PC-3 (cell line): Measurements from ENCODE around the gene DPF1. TPM values are rescaled to one million over a fixed set of nuclear protein-coding genes. Genes with fewer than 3 reads are reported as not detected.

Experiments
- ATAC-seq: fragments of 200-7000 bp; cut with Tn5 transposase; 2 replicates; pipeline ENCODE4 v1.9.1; 2020; ENCODE audit warnings: mild to moderate bottlenecking, moderate library complexity
- BruUV-seq: library from RNA; stranded (reverse); fragments of 400-500 nt; replicated peaks from 2 replicates; lab custom pipeline; 2021; lab: Mats Ljungman, UMichigan
- CTCF ChIA-PET: fragments of 300-600 bp; sonication (Branson Sonifier 250); formaldehyde crosslinking; loops from one replicate; lab custom pipeline; 2022; ENCODE audit warnings: antibody characterized with exemption; lab: Charles Lee
- POLR2A ChIA-PET: fragments of 300-600 bp; sonication (Branson Sonifier 250); formaldehyde crosslinking; loops from one replicate; lab custom pipeline; 2022; ENCODE audit warnings: antibody characterized with exemption; ENCODE audit not compliant: unreplicated experiment; lab: Charles Lee
- DNase-seq: peaks from one replicate; pipeline ENCODE4 v3.0.0-alpha.2; 2015
- H2AFZ ChIP-seq: fragments of 300-600 bp; sonication (generic); 2 replicates; pipeline ENCODE4 v1.6.0; 2016; ENCODE audit warnings: antibody characterized with exemption, low read length
- H3F3A ChIP-seq: fragments of 300-600 bp; sonication (generic); one replicate; pipeline ENCODE4 v1.6.0; 2017; ENCODE audit warnings: antibody characterized with exemption, low read length, control low read depth, mild to moderate bottlenecking; ENCODE audit not compliant: unreplicated experiment
- H3K27ac ChIP-seq: fragments of 300-600 bp; sonication (generic); 2 replicates; pipeline ENCODE4 v1.5.1; 2016; ENCODE audit warnings: mild to moderate bottlenecking, low read length
- H3K27me3 ChIP-seq: fragments of 300-600 bp; sonication (generic); 2 replicates; pipeline ENCODE4 v1.6.1; 2016; ENCODE audit warnings: low read length, mixed read lengths
- H3K36me3 ChIP-seq: fragments of 300-600 bp; sonication (generic); 2 replicates; pipeline ENCODE4 v1.6.1; 2016; ENCODE audit warnings: low read depth, mixed run types, low read length, mixed read lengths
- H3K4me1 ChIP-seq: fragments of 300-600 bp; sonication (generic); 2 replicates; pipeline ENCODE4 v1.5.1; 2016; ENCODE audit warnings: low read length; ENCODE audit not compliant: insufficient read depth
- H3K4me2 ChIP-seq: fragments of 300-600 bp; sonication (generic); 2 replicates; pipeline ENCODE4 v1.6.0; 2016; ENCODE audit warnings: low read length
- H3K4me3 ChIP-seq: fragments of 300-600 bp; sonication (generic); 2 replicates; pipeline ENCODE4 v1.5.1; 2016; ENCODE audit warnings: mild to moderate bottlenecking, low read length, mixed read lengths
- H3K79me2 ChIP-seq: fragments of 300-600 bp; sonication (generic); 2 replicates; pipeline ENCODE4 v1.6.1; 2017; ENCODE audit warnings: low read length, mixed read lengths
- H3K9ac ChIP-seq: fragments of 300-600 bp; sonication (generic); 2 replicates; pipeline ENCODE4 v1.6.0; 2016; ENCODE audit warnings: mild to moderate bottlenecking, low read length
- H3K9me2 ChIP-seq: fragments of 300-600 bp; sonication (generic); replicated peaks from 2 replicates; pipeline ENCODE4 v1.6.1; 2016; ENCODE audit warnings: mixed run types, low read length, mixed read lengths
- H3K9me3 ChIP-seq: fragments of 300-600 bp; sonication (generic); 2 replicates; pipeline ENCODE4 v1.6.1; 2016; ENCODE audit warnings: low read length, mixed read lengths
- H4K20me1 ChIP-seq: fragments of 300-600 bp; sonication (generic); 2 replicates; pipeline ENCODE4 v1.6.1; 2016; ENCODE audit warnings: low read length, mixed read lengths
- CTCF ChIP-seq: fragments of 300-600 bp; sonication (generic); conservative IDR thresholded peaks from 2 replicates; pipeline ENCODE4 v1.5.1; 2017; ENCODE audit warnings: antibody characterized with exemption, low read depth, mild to moderate bottlenecking, low read length
- EZH2 ChIP-seq: fragments of 300-600 bp; sonication (generic); IDR thresholded peaks from one replicate; pipeline ENCODE4 v1.6.1; 2017; ENCODE audit warnings: antibody characterized with exemption, mild to moderate bottlenecking, low read length; ENCODE audit not compliant: unreplicated experiment
- EZH2phosphoT487 ChIP-seq: fragments of 300-600 bp; sonication (generic); IDR thresholded peaks from 2 replicates; pipeline ENCODE4 v1.6.1; 2018; ENCODE audit warnings: mild to moderate bottlenecking, antibody characterized with exemption, low read length, borderline replicate concordance
- intact Hi-C: fragments of 100-400 bp; cut with micrococcal nuclease; formaldehyde crosslinking; loops from 2 replicates; pipeline ENCODE4 v1.9.0; 2023
- total RNA-seq: library from RNA; depleted of rRNA; stranded (reverse); fragments of >200 nt; gene quantifications from 2 replicates; pipeline ENCODE4 v1.2.3, GENCODE V29; 2014

Gene DPF1
- total RNA-seq, 1 experiment from 2014 or later, result 8.1 TPM

GRCh38 chr19:38270587-38271167 is 46.7 kb upstream of the DPF1 start:
- intact Hi-C loops, result no loop called here
- POLR2A ChIA-PET, result interaction anchor here (0.5 to 0.7 kb wide), 3 partner anchors 15 to 405 kb away, joined by 3 to 7 read pairs (median 3); no protein-coding TSS in a partner anchor

GRCh38 chr19:38268539-38268938 is 44.5 kb upstream of the DPF1 start:
- peaks cover 67% of the 10 kb centered on the region for H3K4me1 ChIP-seq
- H3K9me3 ChIP-seq, result no peaks in the 10 kb centered on the region
- TF ChIP-seq EZH2, result no peak
- TF ChIP-seq EZH2phosphoT487, result no peak
- no peak for TF ChIP-seq CTCF
- intact Hi-C loops, result no loop called here
- peak overlapping the region; percentile 73; the same call in 1 of the 2 replicates for H3K27ac ChIP-seq
- ChIA-PET POLR2A (interaction anchor here (0.6 kb wide), 1 partner anchor 36 kb away, joined by 3 read pairs; the partner anchor contains the start of gene C19orf33), CTCF (no interaction called here)
- peaks cover 91% of the 10 kb centered on the region for H3K79me2 ChIP-seq
- no peaks in the 10 kb centered on the region for H3K9me2 ChIP-seq
- no peak overlapping the region for H3K9ac ChIP-seq
- H3K4me3 ChIP-seq, result peak overlapping the region; percentile 91
- H4K20me1 ChIP-seq, result peaks cover 24% of the 10 kb centered on the region
- no TSS peak for BruUV-seq
- no peaks in the 10 kb centered on the region for H3K36me3 ChIP-seq
- DNase-seq (no peak), ATAC-seq (no peak)
- no peaks in the 10 kb centered on the region for H3F3A ChIP-seq
- H3K27me3 ChIP-seq, result no peaks in the 10 kb centered on the region
- no peak overlapping the region for H2AFZ ChIP-seq
- H3K4me2 ChIP-seq, result peak overlapping the region; percentile 85

More at GRCh38 chr19:38270587-38271167, 46.7 kb upstream of the DPF1 start:
- H2AFZ ChIP-seq, result no peak overlapping the region
- H3K79me2 ChIP-seq, result peaks cover 99% of the 10 kb centered on the region
- 0 out of 2 replicates have a peak overlapping the region, but pooled peaks have one; percentile 21 for H3K9ac ChIP-seq
- H3K27ac ChIP-seq, result peak overlapping the region; percentile 86
- ATAC-seq, result peak; percentile 69
- H3K4me2 ChIP-seq, result peak overlapping the region; percentile 79
- no peaks in the 10 kb centered on the region; the same call in 1 of the 2 replicates for H3K36me3 ChIP-seq
- H3F3A ChIP-seq, result no peaks in the 10 kb centered on the region
- peak; percentile 81 for DNase-seq
- H3K27me3 ChIP-seq, result no peaks in the 10 kb centered on the region
- no peaks in the 10 kb centered on the region for H3K9me3 ChIP-seq
- H3K4me1 ChIP-seq, result peaks cover 67% of the 10 kb centered on the region
- H4K20me1 ChIP-seq, result peaks cover 22% of the 10 kb centered on the region
- no TSS peak for BruUV-seq
- H3K9me2 ChIP-seq, result no peaks in the 10 kb centered on the region
- CTCF ChIA-PET, result no interaction called here
- TF ChIP-seq EZH2phosphoT487 (no peak), EZH2 (no peak), CTCF (no peak)
- peak overlapping the region; percentile 45; the same call in 1 of the 2 replicates for H3K4me3 ChIP-seq
